ENCODE data around the gene PARD3B. TPM values are rescaled to one million over a fixed set of nuclear protein-coding genes. Genes with fewer than 3 reads are reported as not detected.

PARD3B gene
- total and polyA plus RNA-seq, 2 of the 8 experiments (the other 6 are each of a cell fraction or from before 2014, with no cell fraction given) = 1.2 to 5.7 TPM

- WGBS, 2 experiments (ENCODE audit: extremely low coverage in 1 of 2, insufficient coverage in 1 of 2, insufficient read length in 1 of 2, insufficient replicate concordance in 2 of 2, low coverage in 1 of 2, low lambda C conversion rate in 2 of 2, missing lambda C conversion rate in 1 of 2) = 88% methylated on average over 3 of the region's 3 CpGs; no CpG with 5 or more reads in 1 of the 2 experiments
- H2AK5ac ChIP-seq (ENCODE audit: low read depth, low read length) = no peak overlapping the region
- no peaks in the 10 kb centered on the region for H3K79me1 ChIP-seq (ENCODE audit: low read depth, low read length)
- no peak overlapping the region for H4K5ac ChIP-seq (ENCODE audit: insufficient read length, low read depth, low read length)
- no peak overlapping the region for H4K8ac ChIP-seq (ENCODE audit: extremely low read depth, insufficient read depth, low read length)
- no peaks in the 10 kb centered on the region for H3K9me3 ChIP-seq (ENCODE audit: insufficient read depth in 2 of 2, low read depth in 1 of 2, low read length in 1 of 2)
- no peak overlapping the region for H2BK5ac ChIP-seq (ENCODE audit: low read depth, low read length)
- H3K56ac ChIP-seq (replicated peaks; ENCODE audit: insufficient read length, low read depth, low read length) = no peak overlapping the region
- H3K14ac ChIP-seq (ENCODE audit: insufficient read length) = no peak overlapping the region
- H3K79me2 ChIP-seq (ENCODE audit: control insufficient read depth in 1 of 2, insufficient read depth in 2 of 2, low read length in 2 of 2) = no peaks in the 10 kb centered on the region
- H2BK12ac ChIP-seq (ENCODE audit: low read depth, low read length) = no peak overlapping the region
- no peak overlapping the region for H2BK120ac ChIP-seq (replicated peaks; ENCODE audit: low read depth, low read length)
- H3K27ac ChIP-seq (ENCODE audit: low read depth, low read length) = no peak overlapping the region
- no peak overlapping the region for H4K91ac ChIP-seq (replicated peaks; ENCODE audit: insufficient read length, low read length)
- H3K18ac ChIP-seq (ENCODE audit: extremely low read depth, low read length) = no peak overlapping the region
- no peaks in the 10 kb centered on the region for H3K4me1 ChIP-seq (replicated peaks in 1 of 4; ENCODE audit: control insufficient read depth in 3 of 4, insufficient read depth in 4 of 4, low read length in 3 of 4)
- no peak overlapping the region for H3K4me2 ChIP-seq (ENCODE audit: insufficient read depth in 1 of 2, low read depth in 2 of 2, low read length in 2 of 2)
- no peaks in the 10 kb centered on the region for H3K27me3 ChIP-seq (replicated peaks in 1 of 4; ENCODE audit: control insufficient read depth in 3 of 4, extremely low read depth in 1 of 4, insufficient read depth in 3 of 4, low read length in 3 of 4)
- no peak overlapping the region for H3K9ac ChIP-seq (replicated peaks in 1 of 4; ENCODE audit: extremely low read depth in 1 of 4, low read depth in 3 of 4, low read length in 3 of 4)
- POLR2A ChIA-PET (ENCODE audit: partially characterized antibody) = no interaction called here
- H3K4me3 ChIP-seq (ENCODE audit: extremely low read depth in 1 of 4, insufficient read depth in 2 of 4, low read depth in 3 of 4, low read length in 4 of 4) = no peak overlapping the region
- CTCF ChIA-PET (ENCODE audit: partially characterized antibody) = no interaction called here
- H2AFZ ChIP-seq (ENCODE audit: low read length) = no peak overlapping the region
- H2BK15ac ChIP-seq (ENCODE audit: low read length) = no peak overlapping the region
- H2BK20ac ChIP-seq (ENCODE audit: low read length) = no peak overlapping the region
- no peaks in the 10 kb centered on the region for H4K20me1 ChIP-seq (replicated peaks in 1 of 2; ENCODE audit: control insufficient read depth in 1 of 2, insufficient read depth in 2 of 2, low read length in 2 of 2)
- FAIRE-seq (no peak), DNase-seq (ENCODE audit: low read depth in 1 of 2, low spot score in 2 of 2) (no peak)
- H3K23ac ChIP-seq (ENCODE audit: insufficient read length) = no peak overlapping the region
- H3K23me2 ChIP-seq (ENCODE audit: low read depth, low read length) = no peaks in the 10 kb centered on the region
- H3K4ac ChIP-seq (replicated peaks; ENCODE audit: insufficient read length, low read depth, low read length) = no peak overlapping the region
- no peaks in the 10 kb centered on the region for H3K36me3 ChIP-seq (ENCODE audit: control insufficient read depth in 2 of 4, insufficient read depth in 4 of 4, low read length in 3 of 4)
- TF ChIP-seq POU5F1 (IDR thresholded peaks at IDR 0.05; ENCODE audit: low read depth, low read length) (no peak), SIRT6 (IDR thresholded peaks at IDR 0.05; ENCODE audit: low read length) (no peak), EP300 (IDR thresholded peaks at IDR 0.05; ENCODE audit: borderline replicate concordance in 1 of 2, low read depth in 2 of 2, low read length in 2 of 2) (no peak), SIX5 (IDR thresholded peaks at IDR 0.05; ENCODE audit: low read depth, low read length) (no peak), TAF1 (IDR thresholded peaks at IDR 0.05; ENCODE audit: low read depth, low read length) (no peak), RBBP5 (IDR thresholded peaks at IDR 0.05; ENCODE audit: borderline replicate concordance, low read depth, low read length) (no peak), RXRA (IDR thresholded peaks at IDR 0.05; ENCODE audit: insufficient read depth, low read depth, low read length) (no peak), SP1 (IDR thresholded peaks at IDR 0.05; ENCODE audit: low read depth, low read length) (no peak), SIN3A (conservative IDR thresholded peaks at IDR 0.05 in 1 of 2, IDR thresholded peaks at IDR 0.05 in 1 of 2; ENCODE audit: low read depth in 1 of 2, low read length in 2 of 2) (no peak), CEBPB (IDR thresholded peaks at IDR 0.05; ENCODE audit: low read depth, low read length) (no peak), CTCF (IDR thresholded peaks at IDR 0.05; ENCODE audit: control extremely low read depth in 1 of 3, insufficient read depth in 1 of 3, low read depth in 1 of 3, low read length in 3 of 3) (no peak), SAP30 (IDR thresholded peaks at IDR 0.05; ENCODE audit: insufficient read depth, insufficient replicate concordance, low read length) (no peak)
Observed at GRCh38 chr2:205013586-205013985, 468.3 kb downstream of the PARD3B start.

Measured in H1 (cell line).